GM19463 (cell line): ENCODE results near the gene MED13.
"Not testable (repeated sequence)": the region's sequence is repeated elsewhere in the genome, so short reads cannot be mapped to it uniquely, and the experiment has no call there.

Source experiments
- ATAC-seq: cut with Tn5 transposase; IDR thresholded peaks from one replicate; pipeline ENCODE4 v1.9.1; 2021; ENCODE audit warnings: mild to moderate bottlenecking, moderate library complexity; ENCODE audit not compliant: unreplicated experiment

The MED13 gene

DNA sequence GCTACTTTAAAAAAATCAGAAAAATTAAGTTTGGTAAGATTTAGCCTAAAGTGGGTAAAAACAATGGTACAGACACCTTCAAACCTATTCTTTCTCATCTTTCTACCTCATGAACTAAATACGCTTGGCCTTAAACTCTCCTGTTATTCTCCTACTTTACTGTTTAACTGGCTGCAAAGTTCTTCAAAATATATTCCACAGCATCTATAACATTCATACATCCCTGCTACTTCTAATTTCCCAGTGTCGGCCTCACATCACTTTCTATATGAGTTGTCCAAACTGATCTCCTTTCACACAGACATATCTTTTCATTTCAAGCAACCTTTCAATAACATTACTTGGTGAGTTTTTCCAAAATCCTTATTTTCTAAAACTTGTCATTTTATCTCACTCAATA, 64.0 kb downstream of the MED13 start:
- ATAC-seq, result no peak

- ATAC-seq, result no peak
Measured at GRCh38 chr17:62000186-62000585, 64.9 kb downstream of the MED13 start.

DNA sequence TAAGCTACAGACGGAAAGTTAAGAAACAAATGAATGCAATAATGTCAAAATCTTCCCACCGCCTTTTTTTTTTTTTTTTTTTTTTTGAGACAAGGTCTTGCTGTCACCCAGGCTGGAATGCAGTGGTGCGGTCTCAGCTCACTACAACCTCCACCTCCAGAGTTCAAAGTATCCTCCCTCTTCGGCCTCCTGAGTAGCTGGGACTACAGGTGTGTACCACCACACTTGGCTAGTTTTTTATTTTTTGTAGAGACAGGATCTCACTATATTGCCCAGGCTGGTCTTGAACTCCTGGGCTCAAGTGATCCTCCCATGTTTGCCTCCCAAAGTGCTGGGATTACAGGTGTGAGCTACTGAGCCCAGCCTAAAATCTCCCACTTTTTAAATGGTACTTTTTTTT, 66.5 kb downstream of the MED13 start:
- not testable (repeated sequence) for ATAC-seq

DNA sequence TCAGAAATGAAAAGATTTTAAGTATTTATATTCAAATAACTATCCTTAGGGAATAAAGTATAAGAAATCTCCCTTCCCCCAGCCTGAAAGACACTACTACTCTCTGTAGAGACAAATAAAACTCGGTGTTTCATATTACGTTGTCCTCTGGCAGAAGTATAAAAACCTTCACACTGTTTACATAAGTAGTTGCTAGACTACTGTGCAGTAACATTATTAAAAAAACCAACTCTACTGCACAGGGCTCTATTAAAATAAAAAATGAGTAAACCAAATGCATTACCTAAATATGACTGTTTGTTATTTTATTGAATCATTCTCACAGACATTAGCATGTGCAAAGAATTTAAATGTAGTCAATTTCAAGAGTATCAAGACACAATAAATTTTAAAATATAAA, 67.4 kb downstream of the MED13 start:
- ATAC-seq, result no peak

DNA sequence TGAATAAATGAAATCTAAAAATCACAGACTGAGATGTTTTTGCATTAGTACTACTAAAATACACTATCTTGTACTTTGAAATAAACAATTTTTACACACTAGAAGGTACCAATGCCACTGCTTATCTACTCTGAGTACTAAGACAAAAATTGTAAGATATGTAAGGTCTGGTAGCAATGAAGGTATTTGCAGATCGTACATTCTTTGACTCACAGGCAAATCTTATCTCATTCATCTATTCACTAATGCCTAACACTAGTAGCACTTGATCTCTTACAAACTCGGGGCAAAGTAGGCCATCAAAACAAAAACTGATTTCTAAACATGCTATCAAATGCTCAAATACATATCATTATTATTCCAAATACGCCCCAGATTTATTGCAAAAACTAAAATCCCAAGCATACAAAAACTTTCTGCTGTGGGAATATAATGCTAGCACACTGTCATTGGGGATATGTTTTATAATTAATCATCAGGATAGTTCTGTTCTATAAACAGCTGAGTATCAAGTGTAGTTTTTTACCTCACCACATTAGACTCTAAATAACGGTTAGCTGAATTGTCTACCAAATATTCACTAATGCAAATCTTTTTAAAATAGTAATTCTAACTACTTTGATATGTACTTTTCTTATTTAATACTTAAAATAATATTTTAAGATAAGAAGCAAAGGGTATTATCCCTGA, 68.0 kb downstream of the MED13 start:
- ATAC-seq, result no peak

DNA sequence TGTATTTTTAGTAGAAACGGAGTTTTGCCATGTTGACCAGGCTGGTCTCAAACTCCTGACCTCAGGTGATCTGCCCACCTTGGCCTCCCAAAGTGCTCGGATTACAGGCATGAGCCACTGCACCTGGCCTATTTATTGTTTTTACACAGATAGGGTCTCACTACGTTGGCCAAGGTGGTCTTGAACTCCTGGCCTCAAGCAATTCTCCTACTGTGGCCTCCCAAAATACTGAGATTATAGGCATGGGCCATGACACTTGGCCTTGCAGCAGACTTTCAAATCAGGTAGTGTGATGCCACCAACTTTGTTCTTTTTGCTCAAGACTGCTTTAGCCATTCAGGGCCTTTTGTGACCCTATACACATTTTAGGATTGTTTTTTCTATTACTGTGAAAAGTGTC, 75.6 kb downstream of the MED13 start:
- no peak for ATAC-seq

DNA sequence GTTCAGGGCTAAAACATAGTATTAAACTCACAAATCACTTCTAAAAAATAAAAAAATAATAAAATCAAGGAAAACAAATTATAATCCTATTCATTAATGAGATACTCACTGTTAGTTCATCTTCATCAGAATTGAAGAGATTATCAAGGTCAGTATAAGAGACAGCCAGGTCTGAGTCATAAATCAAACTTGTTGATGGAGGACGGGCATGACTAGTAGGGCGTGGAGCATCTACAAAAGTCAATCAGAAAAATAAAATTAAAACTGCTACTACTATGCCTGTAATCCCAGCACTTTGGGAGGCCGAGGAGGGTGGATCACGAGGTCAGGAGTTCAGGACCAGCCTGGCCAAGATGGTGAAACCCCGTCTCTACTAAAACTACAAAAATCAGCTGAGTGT, 78.2 kb downstream of the MED13 start:
- ATAC-seq, result no peak

DNA sequence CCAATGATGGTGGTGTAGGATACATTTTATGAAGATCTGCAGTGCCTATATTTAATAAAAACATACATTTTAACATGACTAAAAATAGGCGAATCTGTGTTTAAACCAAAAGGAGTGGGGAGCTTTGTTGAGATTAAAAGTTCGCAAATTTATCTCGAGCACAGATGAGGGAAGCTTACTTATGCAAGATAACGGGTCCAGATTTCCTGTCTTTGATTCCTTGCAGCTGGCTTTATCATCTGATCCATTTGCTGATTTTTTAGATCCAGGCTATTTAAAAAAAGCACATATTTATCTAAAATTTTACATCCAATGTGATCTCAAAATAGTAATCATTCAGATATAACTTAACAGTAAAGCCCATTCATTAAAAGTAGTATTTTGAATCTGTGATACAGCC, 80.3 kb downstream of the MED13 start:
- no peak for ATAC-seq

- no peak for ATAC-seq
Measured at GRCh38 chr17:61981323-61981722, 83.8 kb downstream of the MED13 start.

- no peak for ATAC-seq
Measured at GRCh38 chr17:61980535-61980934, 84.5 kb downstream of the MED13 start.

DNA sequence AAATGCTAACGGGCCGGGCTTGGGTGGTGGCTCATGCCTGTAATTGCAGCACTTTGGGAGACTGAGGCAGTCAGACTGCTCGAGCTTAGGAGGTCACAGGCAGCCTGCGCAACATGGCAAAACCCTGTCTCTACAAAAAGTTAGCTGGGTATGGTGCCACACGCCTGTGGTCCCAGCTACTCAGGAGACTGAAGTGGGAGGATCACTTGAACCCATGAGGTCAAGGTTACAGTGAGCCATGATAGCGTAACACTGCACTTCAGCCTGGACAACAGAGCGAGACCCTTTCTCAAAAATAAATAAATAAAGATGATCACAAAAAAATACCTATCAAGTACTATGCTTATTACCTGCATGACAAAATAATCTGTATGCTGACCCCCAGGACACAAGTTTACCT, 91.0 kb downstream of the MED13 start:
- ATAC-seq, result no peak

GRCh38 chr17:61972311-61972710, 92.8 kb downstream of the MED13 start:
- ATAC-seq, result no peak

- ATAC-seq, result no peak
Measured at GRCh38 chr17:61970030-61970429, 95.0 kb downstream of the MED13 start.

- no peak for ATAC-seq
Measured at GRCh38 chr17:61968757-61969156, 96.3 kb downstream of the MED13 start.

DNA sequence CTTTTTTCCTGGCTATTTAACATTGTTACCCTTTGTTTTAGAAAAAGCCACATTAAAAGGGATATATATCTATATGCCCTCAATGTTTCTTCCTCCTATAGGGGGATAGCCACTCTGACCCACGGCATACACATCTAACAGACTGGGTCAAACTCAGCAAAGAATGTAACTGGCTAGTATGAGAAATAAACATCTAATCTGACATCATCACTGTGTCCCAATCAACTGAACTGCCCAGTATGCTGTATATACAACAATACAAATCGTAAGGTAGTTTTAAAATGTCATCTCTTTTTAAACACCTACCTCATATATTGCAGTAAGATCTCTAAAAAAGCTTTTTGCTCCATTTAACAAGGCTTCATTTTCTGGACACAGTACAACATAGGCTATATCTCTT, 97.3 kb downstream of the MED13 start:
- no peak for ATAC-seq

DNA sequence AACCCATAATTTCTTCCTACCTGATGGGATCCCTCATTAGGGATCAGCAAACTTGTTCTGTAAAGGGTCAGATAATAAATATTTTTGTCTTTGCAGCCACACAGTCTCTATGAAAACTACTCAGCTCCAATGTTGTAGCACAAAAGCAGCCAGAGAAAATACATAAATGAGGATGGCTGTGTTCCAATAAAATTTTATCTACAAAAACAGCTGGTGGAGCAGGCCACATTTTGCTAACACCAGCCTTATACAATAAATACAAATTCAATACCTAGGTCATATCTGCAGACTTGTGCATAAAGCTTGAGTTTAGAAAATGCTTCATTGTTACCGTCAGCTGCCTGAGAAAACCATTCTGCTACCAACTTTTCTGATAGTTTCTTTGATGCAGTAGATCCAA, 98.9 kb downstream of the MED13 start:
- no peak for ATAC-seq

- ATAC-seq, result no peak
Measured at GRCh38 chr17:61955619-61956018, 109.5 kb downstream of the MED13 start.

DNA sequence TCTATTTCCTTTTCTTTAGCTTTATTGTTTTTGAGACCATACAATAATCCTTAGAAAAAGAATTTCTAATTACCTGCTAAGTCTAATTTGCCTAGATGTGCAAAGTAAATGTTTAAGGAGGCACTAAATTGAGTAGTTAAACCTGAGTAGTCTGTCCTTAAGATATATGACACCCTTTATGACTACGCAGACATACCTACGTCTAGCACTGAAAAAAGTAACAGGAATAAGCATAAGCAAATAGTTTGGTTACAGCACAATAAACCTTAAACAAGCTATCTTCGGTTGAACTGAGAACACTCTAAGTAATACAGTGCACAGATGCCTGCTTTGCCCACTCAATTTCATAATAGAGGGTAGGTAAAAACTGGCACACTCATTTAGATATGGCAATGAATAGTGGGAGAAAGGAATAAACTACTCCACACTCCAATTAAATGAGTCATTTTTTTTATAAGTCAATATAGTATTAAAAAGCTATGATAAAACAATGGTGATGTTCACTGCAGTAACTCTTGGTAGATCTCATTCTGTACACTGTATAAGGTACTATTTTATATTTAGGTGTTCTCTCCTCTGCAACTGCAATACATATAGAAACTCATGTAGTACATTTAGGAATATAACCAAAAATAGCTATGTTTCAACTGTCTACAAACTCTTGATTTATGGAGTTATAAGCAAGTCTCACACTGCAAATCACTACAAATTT, 117.6 kb downstream of the MED13 start:
- ATAC-seq, result no peak

- no peak for ATAC-seq
Measured at GRCh38 chr17:61946359-61946758, 118.7 kb downstream of the MED13 start.

DNA sequence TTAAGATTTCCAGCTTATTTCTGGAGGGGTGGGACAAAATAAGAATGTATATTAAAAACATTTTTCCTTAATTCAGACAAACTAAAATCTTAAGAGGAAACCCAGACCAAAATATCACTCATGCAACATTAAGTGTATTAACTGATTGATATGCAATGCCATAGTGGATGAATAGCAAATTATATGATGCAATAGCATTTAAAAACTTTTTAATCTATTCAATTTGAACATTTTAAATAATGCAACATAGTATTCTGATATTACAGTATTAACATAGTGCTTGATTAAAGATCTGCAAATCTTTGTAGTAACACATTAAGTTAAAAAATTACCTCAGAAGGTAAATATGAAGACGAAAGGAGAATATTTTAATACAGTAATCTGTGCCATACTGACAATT, 122.0 kb downstream of the MED13 start:
- ATAC-seq, result no peak

- ATAC-seq, result no peak
Measured at GRCh38 chr17:61942085-61942484, 123.0 kb downstream of the MED13 start.

DNA sequence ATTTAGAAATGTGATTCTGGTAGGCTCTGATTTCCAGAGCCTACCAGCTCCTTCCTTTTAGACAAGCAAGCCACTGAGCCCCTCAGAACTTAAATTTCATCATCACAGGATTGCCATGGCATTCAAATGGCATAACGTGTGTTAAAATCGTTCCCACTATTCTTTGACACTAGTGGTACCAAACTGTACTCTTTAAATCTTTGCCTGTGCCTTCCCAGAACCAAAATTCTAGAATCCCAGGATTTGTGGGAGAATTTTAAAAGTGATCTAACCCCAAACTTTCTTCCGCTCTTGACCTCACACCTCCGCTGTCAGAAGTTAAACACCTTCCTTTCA, 137.0 kb downstream of the MED13 start:
- ATAC-seq, result no peak
